K562 (cell line): ENCODE data around the gene MTHFSD. TPM values are rescaled to one million over a fixed set of nuclear protein-coding genes. Genes with fewer than 3 reads are reported as not detected.

Source experiments
- ATAC-seq: fragments of 200-7000 bp; cut with Tn5 transposase; 3 replicates; pipeline ENCODE4 v1.9.1; 2020; ENCODE audit warnings: moderate library complexity
- BruUV-seq: library from RNA; stranded (reverse); fragments of 400-500 nt; replicated peaks from 2 replicates; lab custom pipeline; 2021; lab: Mats Ljungman, UMichigan
- CTCF ChIA-PET: fragments of 300-600 bp; formaldehyde crosslinking; extraction: SDS; loops from one replicate; lab custom pipeline; 2021; ENCODE audit warnings: low intra/inter-chr PET ratio; lab: Yijun Ruan, JAX
- POLR2A ChIA-PET: fragments of 300-600, 350-650 bp; sonication (Branson Sonifier 250); formaldehyde crosslinking; extraction: SDS; loops from one replicate; lab custom pipeline; 2021; ENCODE audit warnings: antibody characterized with exemption, inconsistent platforms; lab: Yijun Ruan, JAX
- DNase-seq, 4 experiments: peaks; one replicate each; pipeline versions ENCODE4 v3.0.0 to v3.0.0-alpha.2; 2011 to 2018; ENCODE audit warnings: low spot score in 3 of 4, mixed read lengths in 3 of 4; ENCODE audit errors: extremely low read depth in 1 of 4
- FAIRE-seq: peaks from 2 replicates; lab custom pipeline; 2011; peaks lifted over from hg19 to GRCh38; lab: Jason Lieb, UNC
- H2AFZ ChIP-seq: 2 replicates; pipeline ENCODE4 v1.6.0; 2011; ENCODE audit warnings: low read depth, low read length, control low read depth, inconsistent platforms
- H3K27ac ChIP-seq: fragments of 200-600 bp; 3 replicates; pipeline ENCODE4 v1.8.0; 2011; ENCODE audit warnings: low read depth, mild to moderate bottlenecking, control low read depth, inconsistent platforms, low read length, moderate library complexity, mixed read lengths; ENCODE audit errors: extremely low read depth
- H3K27me3 ChIP-seq, 2 experiments: fragments of 300-600 bp in 1 of 2; 2 replicates in 1 of 2; 3 replicates in 1 of 2; pipeline versions ENCODE4 v1.6.0 to v1.8.0; 2011; ENCODE audit warnings: inconsistent platforms in 2 of 2, low read length in 2 of 2, mild to moderate bottlenecking in 1 of 2, mixed read lengths in 1 of 2, moderate library complexity in 1 of 2; ENCODE audit not compliant: control insufficient read depth in 2 of 2, insufficient read depth in 2 of 2
- H3K36me3 ChIP-seq: fragments of 300-600 bp; 3 replicates; pipeline ENCODE4 v1.8.0; 2011; ENCODE audit warnings: mild to moderate bottlenecking, low read length, inconsistent platforms; ENCODE audit not compliant: control insufficient read depth, insufficient read depth
- H3K4me1 ChIP-seq, 2 experiments: fragments of 200-600 bp in 1 of 2; replicated peaks in 1 of 2; 2 replicates in 1 of 2; 3 replicates in 1 of 2; pipeline versions ENCODE4 v1.5.1 to v1.8.0; 2011; ENCODE audit warnings: inconsistent platforms in 2 of 2, low read length in 2 of 2, mild to moderate bottlenecking in 1 of 2, mixed read lengths in 1 of 2, moderate library complexity in 1 of 2; ENCODE audit not compliant: control insufficient read depth in 2 of 2, insufficient read depth in 2 of 2
- H3K4me2 ChIP-seq: 2 replicates; pipeline ENCODE4 v1.6.1; 2011; ENCODE audit warnings: low read length, control low read depth, inconsistent platforms, mixed read lengths; ENCODE audit not compliant: insufficient read depth
- H3K4me3 ChIP-seq: fragments of 200-600 bp; sonication (generic), shearing (Covaris generic); 2 replicates; pipeline ENCODE4 v1.5.1; 2016; ENCODE audit warnings: control low read depth, inconsistent platforms
- H3K79me2 ChIP-seq: fragments of 200-600 bp; 3 replicates; pipeline ENCODE4 v1.8.0; 2011; ENCODE audit warnings: low read length, inconsistent platforms; ENCODE audit not compliant: control insufficient read depth, insufficient read depth
- H3K9ac ChIP-seq, 2 experiments: 2 replicates each; pipeline versions ENCODE4 v1.6.0 to v1.6.1; 2011; ENCODE audit warnings: low read depth in 2 of 2, low read length in 2 of 2, control low read depth in 1 of 2, inconsistent platforms in 1 of 2, mild to moderate bottlenecking in 1 of 2, mixed read lengths in 1 of 2; ENCODE audit not compliant: insufficient read depth in 1 of 2
- H3K9me1 ChIP-seq: one replicate; pipeline ENCODE4 v1.6.0; 2011; ENCODE audit warnings: inconsistent platforms, mild to moderate bottlenecking, low read length, moderate library complexity; ENCODE audit not compliant: control insufficient read depth, insufficient read depth
- H3K9me3 ChIP-seq: replicated peaks from 2 replicates; pipeline ENCODE4 v1.5.1; 2011; ENCODE audit warnings: low read depth, low read length, inconsistent platforms; ENCODE audit not compliant: control insufficient read depth, insufficient read depth
- H4K20me1 ChIP-seq: replicated peaks from 2 replicates; pipeline ENCODE4 v1.6.1; 2011; ENCODE audit warnings: low read length, inconsistent platforms, mixed read lengths; ENCODE audit not compliant: control insufficient read depth, insufficient read depth
- CREB3 ChIP-seq: fragments of 450-650 bp; conservative IDR thresholded peaks from 2 replicates; pipeline ENCODE4 v1.6.1; 2016; ENCODE audit warnings: missing genetic modification characterization, low read depth, mild to moderate bottlenecking, missing compliant biosample characterization, moderate library complexity
- ELF4 ChIP-seq: fragments of 450-650 bp; formaldehyde crosslinking; IDR thresholded peaks from 2 replicates; pipeline ENCODE4 v1.4.0; 2022; ENCODE audit warnings: missing genetic modification characterization
- FOXO4 ChIP-seq: fragments of 450-650 bp; formaldehyde crosslinking; IDR thresholded peaks from 2 replicates; pipeline ENCODE4 v1.4.0; 2020; ENCODE audit warnings: mild to moderate bottlenecking, moderate library complexity
- GTF2A2 ChIP-seq: IDR thresholded peaks from 2 replicates; pipeline ENCODE4 v1.6.1; 2016; ENCODE audit warnings: mild to moderate bottlenecking, missing genetic modification characterization, missing compliant biosample characterization
- NR0B1 ChIP-seq: fragments of 450-650 bp; IDR thresholded peaks from one replicate; pipeline ENCODE4 v1.6.1; 2018; ENCODE audit warnings: mild to moderate bottlenecking, moderate library complexity; ENCODE audit not compliant: partially characterized antibody
- SREBF2 ChIP-seq: sonication (generic); formaldehyde crosslinking; IDR thresholded peaks from 2 replicates; pipeline ENCODE4 v1.4.0; 2020; ENCODE audit warnings: mild to moderate bottlenecking, missing genetic modification reagents
- WHSC1 ChIP-seq: IDR thresholded peaks from one replicate; pipeline ENCODE4 v1.6.1; 2012; ENCODE audit warnings: low read length, control low read depth, inconsistent platforms
- ZBTB49 ChIP-seq: sonication (generic); formaldehyde crosslinking; IDR thresholded peaks from 2 replicates; pipeline ENCODE4 v1.8.0; 2022; ENCODE audit warnings: missing genetic modification reagents, mild to moderate bottlenecking, borderline replicate concordance
- WGBS: fragments of 100-300 bp; shearing (Covaris generic); methylation state at CpG from one replicate; pipeline ENCODE4 v1.1.6; 2016; ENCODE audit warnings: low coverage, mixed read lengths; ENCODE audit not compliant: insufficient coverage; ENCODE audit errors: missing lambda C conversion rate; 5-methylcytosine and 5-hydroxymethylcytosine counted together
- in situ Hi-C: fragments of 300-500 bp; cut with MboI; formaldehyde crosslinking; loops from 4 replicates; pipeline ENCODE4 v1.15.0; 2018; ENCODE audit warnings: inconsistent platforms, mixed read lengths
- intact Hi-C: fragments of 100-400 bp; cut with micrococcal nuclease; formaldehyde crosslinking; loops from 2 replicates; pipeline ENCODE4 v1.14.2; 2022
- polyA plus RNA-seq, 8 experiments: library from polyadenylated mRNA; depleted of rRNA in 4 of 8; stranded (reverse) in 5 of 8; unstranded in 3 of 8; fragments of >200 nt; fragmentation: Nextera tagmentation in 2 of 8; fragmentation: Illumina TruSeq in 1 of 8; extraction: Ambion mirVana in 2 of 8; extraction: Trizol in 1 of 8; gene quantifications; 2 replicates each; pipeline versions ENCODE4 v1.2.1 to v1.2.3, GENCODE V29; 2011 to 2014; ENCODE audit warnings: inconsistent platforms in 1 of 8, missing spikeins in 1 of 8
- total RNA-seq, 7 experiments: library from RNA; depleted of rRNA in 6 of 7; stranded (reverse); fragments of >200 nt in 6 of 7; fragmentation: Illumina TruSeq in 2 of 7; extraction: Trizol in 2 of 7; gene quantifications; 2 replicates each; pipeline versions ENCODE4 v1.2.1 to v1.2.3, GENCODE V29; 2011 to 2021; ENCODE audit warnings: low replicate concordance in 1 of 7

The MTHFSD gene
- total and polyA plus RNA-seq, 9 of the 15 experiments (the other 6 are each of a cell fraction or from before 2014, with no cell fraction given) = 3.2 to 20.2 (median 12.0) TPM

- no peak for TF ChIP-seq FOXO4 (CRISPR knock-in tag)
- no peak for TF ChIP-seq NR0B1
- TF ChIP-seq ELF4 (CRISPR knock-in tag) = no peak
Observed at GRCh38 chr16:86524029-86524428, 31.0 kb downstream of the MTHFSD start (continued).

- TF ChIP-seq CREB3 (tag) (no peak), ZBTB49 (CRISPR knock-in tag) (no peak), SREBF2 (CRISPR knock-in tag) (no peak), GTF2A2 (tag) (no peak), WHSC1 (no peak)
- Histone ChIP-seq H3K4me2 (no peak overlapping the region), H3K4me1 (peaks cover 0 to 10% of the 10 kb centered on the region in 2 experiments; a peak in 3 of 5 replicates), H3K27me3 (peaks cover 37 to 70% of the 10 kb centered on the region in 2 experiments), H3K27ac (no peak overlapping the region), H2AFZ (no peak overlapping the region), H3K79me2 (no peaks in the 10 kb centered on the region), H3K9me1 (no peaks in the 10 kb centered on the region), H4K20me1 (peaks cover 12% of the 10 kb centered on the region), H3K36me3 (no peaks in the 10 kb centered on the region), H3K9me3 (no peaks in the 10 kb centered on the region), H3K9ac (no peak overlapping the region), H3K4me3 (no peak overlapping the region)
- WGBS = 0% methylated on average over 5 of the region's 5 CpGs
- DNase-seq (no peak), ATAC-seq (no peak), FAIRE-seq (no peak)
- intact Hi-C loops (loop anchor here (10.0 kb wide), 1 partner anchor 268 kb away; no protein-coding TSS in a partner anchor), in situ Hi-C loops (no loop called here)
- ChIA-PET CTCF (no interaction called here), POLR2A (no interaction called here)
- no TSS peak for BruUV-seq
Observed at GRCh38 chr16:86523166-86523740, 31.8 kb downstream of the MTHFSD start.
